Measurements from ENCODE around the gene ACOT11. TPM values are rescaled to one million over a fixed set of nuclear protein-coding genes. Genes with fewer than 3 reads are reported as not detected.

The ACOT11 gene
- total RNA-seq, 3 donors from 2014 or later, result 1.6 to 7.3 (median 1.8) TPM

- Histone ChIP-seq H3K4me3 (no peak overlapping the region), H3K9me3 (no peaks in the 10 kb centered on the region), H3K4me1 (no peaks in the 10 kb centered on the region), H3K36me3 (no peaks in the 10 kb centered on the region), H3K27ac (no peak overlapping the region), H3K27me3 (no peaks in the 10 kb centered on the region)
- DNase-seq (ENCODE audit: low spot score in 2 of 2), result no peak
- intact Hi-C loops (cut with DNase I; ENCODE audit: low total_unique reads), result loop anchor here (10.0 kb wide), 1 partner anchor 217 kb away; no protein-coding TSS in a partner anchor
- TF ChIP-seq, protein P1, sequence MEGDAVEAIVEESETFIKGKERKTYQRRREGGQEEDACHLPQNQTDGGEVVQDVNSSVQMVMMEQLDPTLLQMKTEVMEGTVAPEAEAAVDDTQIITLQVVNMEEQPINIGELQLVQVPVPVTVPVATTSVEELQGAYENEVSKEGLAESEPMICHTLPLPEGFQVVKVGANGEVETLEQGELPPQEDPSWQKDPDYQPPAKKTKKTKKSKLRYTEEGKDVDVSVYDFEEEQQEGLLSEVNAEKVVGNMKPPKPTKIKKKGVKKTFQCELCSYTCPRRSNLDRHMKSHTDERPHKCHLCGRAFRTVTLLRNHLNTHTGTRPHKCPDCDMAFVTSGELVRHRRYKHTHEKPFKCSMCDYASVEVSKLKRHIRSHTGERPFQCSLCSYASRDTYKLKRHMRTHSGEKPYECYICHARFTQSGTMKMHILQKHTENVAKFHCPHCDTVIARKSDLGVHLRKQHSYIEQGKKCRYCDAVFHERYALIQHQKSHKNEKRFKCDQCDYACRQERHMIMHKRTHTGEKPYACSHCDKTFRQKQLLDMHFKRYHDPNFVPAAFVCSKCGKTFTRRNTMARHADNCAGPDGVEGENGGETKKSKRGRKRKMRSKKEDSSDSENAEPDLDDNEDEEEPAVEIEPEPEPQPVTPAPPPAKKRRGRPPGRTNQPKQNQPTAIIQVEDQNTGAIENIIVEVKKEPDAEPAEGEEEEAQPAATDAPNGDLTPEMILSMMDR (IDR thresholded peaks at IDR 0.05), result no peak
- TF ChIP-seq POLR2A (IDR thresholded peaks at IDR 0.05), result no peak
- TF ChIP-seq POLR2AphosphoS5 (IDR thresholded peaks at IDR 0.05), result no peak
Observed at GRCh38 chr1:54557671-54558355, 9.8 kb downstream of the ACOT11 start.

- no peak for DNase-seq (ENCODE audit: low spot score in 2 of 2)
- Histone ChIP-seq H3K27me3 (no peaks in the 10 kb centered on the region), H3K9me3 (no peaks in the 10 kb centered on the region), H3K4me3 (no peak overlapping the region), H3K27ac (no peak overlapping the region), H3K36me3 (no peaks in the 10 kb centered on the region), H3K4me1 (no peaks in the 10 kb centered on the region)
- intact Hi-C loops (cut with DNase I; ENCODE audit: low total_unique reads), result loop anchor here (10.0 kb wide), 1 partner anchor 216 kb away; no protein-coding TSS in a partner anchor
- no peak for TF ChIP-seq POLR2A (IDR thresholded peaks at IDR 0.05)
- TF ChIP-seq POLR2AphosphoS5 (IDR thresholded peaks at IDR 0.05), result no peak
- TF ChIP-seq, protein P1 (IDR thresholded peaks at IDR 0.05), result no peak
Observed at GRCh38 chr1:54558434-54559030, 10.5 kb downstream of the ACOT11 start.

DNA sequence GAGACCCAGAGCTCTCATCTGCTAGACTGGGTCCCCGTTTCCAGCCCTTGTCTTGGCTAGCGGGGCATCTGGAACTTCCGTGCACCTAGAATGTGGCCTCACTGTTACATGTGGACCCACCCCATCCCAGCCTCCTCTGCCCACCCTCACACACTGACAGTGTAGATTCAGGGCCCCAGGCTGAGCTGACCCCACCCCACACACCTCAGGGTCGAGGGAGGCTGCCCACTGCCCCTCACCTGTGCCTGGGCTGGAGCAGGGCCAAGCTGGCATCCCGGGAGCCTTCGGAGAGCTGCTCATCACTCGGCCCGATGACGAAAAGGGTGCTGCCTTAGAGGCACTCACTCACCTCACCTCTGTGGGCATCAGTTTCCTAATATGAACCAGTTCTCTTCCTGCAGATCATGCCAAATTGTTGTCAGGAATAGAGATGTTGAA lies 11.1 kb downstream of the ACOT11 start:
- Histone ChIP-seq H3K36me3 (no peaks in the 10 kb centered on the region), H3K9me3 (no peaks in the 10 kb centered on the region), H3K4me3 (no peak overlapping the region), H3K27me3 (no peaks in the 10 kb centered on the region), H3K4me1 (no peaks in the 10 kb centered on the region), H3K27ac (no peak overlapping the region)
- no peak for TF ChIP-seq POLR2AphosphoS5 (IDR thresholded peaks at IDR 0.05)
- TF ChIP-seq, protein P1 (IDR thresholded peaks at IDR 0.05), result no peak
- TF ChIP-seq POLR2A (IDR thresholded peaks at IDR 0.05), result no peak
- DNase-seq (ENCODE audit: low spot score in 2 of 2), result no peak
- intact Hi-C loops (cut with DNase I; ENCODE audit: low total_unique reads), result loop anchor here (10.0 kb wide), 1 partner anchor 216 kb away; no protein-coding TSS in a partner anchor

- no peak for DNase-seq (ENCODE audit: low spot score in 2 of 2)
- no peaks in the 10 kb centered on the region for H3K4me1 ChIP-seq
- intact Hi-C loops (cut with DNase I; ENCODE audit: low total_unique reads), result loop anchor here (10.0 kb wide), 1 partner anchor 215 kb away; no protein-coding TSS in a partner anchor
- TF ChIP-seq, protein P1 (IDR thresholded peaks at IDR 0.05), result no peak
- TF ChIP-seq POLR2A (IDR thresholded peaks at IDR 0.05) (no peak), POLR2AphosphoS5 (IDR thresholded peaks at IDR 0.05) (no peak)
- H3K27ac ChIP-seq, result no peak overlapping the region
- no peak overlapping the region for H3K4me3 ChIP-seq
- no peaks in the 10 kb centered on the region for H3K27me3 ChIP-seq
- no peaks in the 10 kb centered on the region for H3K9me3 ChIP-seq
- no peaks in the 10 kb centered on the region for H3K36me3 ChIP-seq
Observed at GRCh38 chr1:54559771-54560231, 11.8 kb downstream of the ACOT11 start.

Measured in breast epithelium (tissue), 4 donors.